H1 (cell line): ENCODE data around the gene KIF13A.

Experiments
- ASH2L ChIP-seq: fragments of 200-600, 300-600 bp; sonication (generic); IDR thresholded peaks from one replicate; pipeline ENCODE4 v1.7.1; 2017; ENCODE audit warnings: low read length
- FOSL1 ChIP-seq: IDR thresholded peaks from 2 replicates; pipeline ENCODE4 v1.6.1; 2011; ENCODE audit warnings: mild to moderate bottlenecking, low read depth, low read length, moderate library complexity; ENCODE audit not compliant: insufficient read depth

GRCh38 chr6:17871836-17872235 lies 115.6 kb downstream of the KIF13A start:
- TF ChIP-seq ASH2L (no peak), FOSL1 (no peak)
